Nephron progenitor cell (in vitro differentiated cells): ENCODE measurements around the gene GHITM.

Experiments used
- DNase-seq: peaks from one replicate; pipeline ENCODE4 v3.0.0; 2021
- H3K27ac Mint-ChIP-seq: 2 replicates; pipeline ENCODE4 v1.8.0; 2021; ENCODE audit warnings: mild to moderate bottlenecking, moderate library complexity, mixed read lengths
- H3K27me3 Mint-ChIP-seq: 2 replicates; pipeline ENCODE4 v1.8.0; 2021; ENCODE audit warnings: mild to moderate bottlenecking, low read depth, mixed read lengths; ENCODE audit not compliant: poor library complexity
- H3K36me3 Mint-ChIP-seq: 2 replicates; pipeline ENCODE4 v1.8.0; 2021; ENCODE audit warnings: low read depth, mixed read lengths
- H3K4me1 Mint-ChIP-seq: 2 replicates; pipeline ENCODE4 v1.8.0; 2021; ENCODE audit warnings: mixed read lengths
- H3K4me3 Mint-ChIP-seq: 2 replicates; pipeline ENCODE4 v1.8.0; 2021; ENCODE audit warnings: mild to moderate bottlenecking, moderate library complexity, mixed read lengths
- H3K9me3 Mint-ChIP-seq: 2 replicates; pipeline ENCODE4 v1.8.0; 2021; ENCODE audit warnings: mild to moderate bottlenecking, moderate library complexity, mixed read lengths
- CTCF ChIP-seq: fragments of 200-600 bp; sonication (generic); IDR thresholded peaks from 2 replicates; pipeline ENCODE4 v1.5.0; 2021; ENCODE audit warnings: antibody characterized with exemption

Gene GHITM

GRCh38 chr10:84155521-84155920 is 16.2 kb downstream of the GHITM start:
- no peak for TF ChIP-seq CTCF
- H3K9me3 Mint-ChIP-seq: no peaks in the 10 kb centered on the region
- H3K27me3 Mint-ChIP-seq: no peaks in the 10 kb centered on the region
- no peak overlapping the region for H3K27ac Mint-ChIP-seq
- H3K4me3 Mint-ChIP-seq: no peak overlapping the region
- H3K4me1 Mint-ChIP-seq: peaks cover 14% of the 10 kb centered on the region
- DNase-seq: no peak
- H3K36me3 Mint-ChIP-seq: peaks cover 30% of the 10 kb centered on the region

GRCh38 chr10:84156009-84156408 is 16.7 kb downstream of the GHITM start:
- no peaks in the 10 kb centered on the region for H3K9me3 Mint-ChIP-seq
- H3K27me3 Mint-ChIP-seq: no peaks in the 10 kb centered on the region
- H3K27ac Mint-ChIP-seq: no peak overlapping the region
- TF ChIP-seq CTCF: no peak
- peaks cover 14% of the 10 kb centered on the region for H3K4me1 Mint-ChIP-seq
- no peak overlapping the region for H3K4me3 Mint-ChIP-seq
- H3K36me3 Mint-ChIP-seq: peaks cover 26% of the 10 kb centered on the region
- no peak for DNase-seq

GRCh38 chr10:84156768-84157167 is 17.5 kb downstream of the GHITM start:
- TF ChIP-seq CTCF: no peak
- peaks cover 14% of the 10 kb centered on the region for H3K4me1 Mint-ChIP-seq
- peaks cover 23% of the 10 kb centered on the region for H3K36me3 Mint-ChIP-seq
- H3K4me3 Mint-ChIP-seq: no peak overlapping the region
- H3K27me3 Mint-ChIP-seq: no peaks in the 10 kb centered on the region
- no peaks in the 10 kb centered on the region for H3K9me3 Mint-ChIP-seq
- no peak overlapping the region for H3K27ac Mint-ChIP-seq
- no peak for DNase-seq

- H3K9me3 Mint-ChIP-seq: no peaks in the 10 kb centered on the region
- DNase-seq: no peak
- H3K4me1 Mint-ChIP-seq: peaks cover 14% of the 10 kb centered on the region
- peaks cover 17% of the 10 kb centered on the region for H3K36me3 Mint-ChIP-seq
- TF ChIP-seq CTCF: no peak
- H3K27me3 Mint-ChIP-seq: peaks cover under 1% of the 10 kb centered on the region
- no peak overlapping the region for H3K4me3 Mint-ChIP-seq
- H3K27ac Mint-ChIP-seq: no peak overlapping the region
Observed at GRCh38 chr10:84158061-84158460, 18.8 kb downstream of the GHITM start.

- H3K27me3 Mint-ChIP-seq: peaks cover 5% of the 10 kb centered on the region
- no peak overlapping the region for H3K4me3 Mint-ChIP-seq
- peaks cover 15% of the 10 kb centered on the region for H3K36me3 Mint-ChIP-seq
- H3K4me1 Mint-ChIP-seq: peaks cover 14% of the 10 kb centered on the region
- no peak overlapping the region for H3K27ac Mint-ChIP-seq
- no peak for TF ChIP-seq CTCF
- no peaks in the 10 kb centered on the region for H3K9me3 Mint-ChIP-seq
- DNase-seq: no peak
Observed at GRCh38 chr10:84158550-84158949, 19.2 kb downstream of the GHITM start.

GRCh38 chr10:84159076-84159685 is 19.9 kb downstream of the GHITM start:
- no peak for DNase-seq
- H3K4me3 Mint-ChIP-seq: no peak overlapping the region
- H3K27me3 Mint-ChIP-seq: peaks cover 7% of the 10 kb centered on the region
- TF ChIP-seq CTCF: no peak
- H3K9me3 Mint-ChIP-seq: no peaks in the 10 kb centered on the region
- H3K4me1 Mint-ChIP-seq: peaks cover 14% of the 10 kb centered on the region
- H3K36me3 Mint-ChIP-seq: peaks cover 11% of the 10 kb centered on the region
- H3K27ac Mint-ChIP-seq: peak overlapping the region; percentile 6
